Measurements from ENCODE around the gene SAMM50. TPM values are rescaled to one million over a fixed set of nuclear protein-coding genes. Genes with fewer than 3 reads are reported as not detected.

Gene SAMM50
- total RNA-seq, 2 donors from 2014 or later, result 40.7 to 49.5 TPM

DNA sequence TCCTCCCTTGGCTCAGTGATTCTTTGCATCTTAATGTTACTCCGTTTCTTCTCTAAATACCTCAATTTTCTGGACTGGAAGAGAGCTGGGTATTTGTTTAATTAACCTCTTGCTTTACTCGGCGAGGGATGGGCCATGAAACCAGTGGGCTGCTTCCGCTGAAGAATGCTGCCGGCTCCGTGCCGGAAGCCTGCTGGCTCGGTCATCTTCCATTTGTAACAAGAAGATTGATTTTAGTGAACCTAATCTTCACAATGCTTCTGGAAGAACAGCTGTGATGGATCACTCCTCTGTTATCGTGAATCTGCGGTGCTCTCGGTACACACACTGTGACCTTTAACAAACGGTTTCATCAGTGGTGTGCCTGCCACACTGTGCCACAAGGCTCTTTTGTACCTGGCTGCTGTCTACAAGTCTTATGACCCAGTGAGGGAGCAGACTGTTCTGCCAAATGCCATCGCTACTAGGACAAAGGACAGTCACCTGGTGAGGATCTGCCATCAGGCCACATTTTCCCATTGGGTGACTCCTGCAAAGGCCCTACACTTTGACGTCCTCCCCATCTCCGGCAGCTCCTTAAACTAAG, 43.5 kb downstream of the SAMM50 start:
- Histone ChIP-seq H3K9ac (ENCODE audit: low read depth in 2 of 2, low read length in 2 of 2) (no peak overlapping the region), H3K4me1 (no peaks in the 10 kb centered on the region), H3K27me3 (no peaks in the 10 kb centered on the region), H3K36me3 (peaks cover 4% of the 10 kb centered on the region), H3K4me3 (no peak overlapping the region), H3K27ac (no peak overlapping the region), H3K9me3 (no peaks in the 10 kb centered on the region)
- intact Hi-C loops (cut with DNase I), result no loop called here
- DNase-seq, result no peak
- TF ChIP-seq, protein P1, sequence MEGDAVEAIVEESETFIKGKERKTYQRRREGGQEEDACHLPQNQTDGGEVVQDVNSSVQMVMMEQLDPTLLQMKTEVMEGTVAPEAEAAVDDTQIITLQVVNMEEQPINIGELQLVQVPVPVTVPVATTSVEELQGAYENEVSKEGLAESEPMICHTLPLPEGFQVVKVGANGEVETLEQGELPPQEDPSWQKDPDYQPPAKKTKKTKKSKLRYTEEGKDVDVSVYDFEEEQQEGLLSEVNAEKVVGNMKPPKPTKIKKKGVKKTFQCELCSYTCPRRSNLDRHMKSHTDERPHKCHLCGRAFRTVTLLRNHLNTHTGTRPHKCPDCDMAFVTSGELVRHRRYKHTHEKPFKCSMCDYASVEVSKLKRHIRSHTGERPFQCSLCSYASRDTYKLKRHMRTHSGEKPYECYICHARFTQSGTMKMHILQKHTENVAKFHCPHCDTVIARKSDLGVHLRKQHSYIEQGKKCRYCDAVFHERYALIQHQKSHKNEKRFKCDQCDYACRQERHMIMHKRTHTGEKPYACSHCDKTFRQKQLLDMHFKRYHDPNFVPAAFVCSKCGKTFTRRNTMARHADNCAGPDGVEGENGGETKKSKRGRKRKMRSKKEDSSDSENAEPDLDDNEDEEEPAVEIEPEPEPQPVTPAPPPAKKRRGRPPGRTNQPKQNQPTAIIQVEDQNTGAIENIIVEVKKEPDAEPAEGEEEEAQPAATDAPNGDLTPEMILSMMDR (IDR thresholded peaks at IDR 0.05), result no peak

DNA sequence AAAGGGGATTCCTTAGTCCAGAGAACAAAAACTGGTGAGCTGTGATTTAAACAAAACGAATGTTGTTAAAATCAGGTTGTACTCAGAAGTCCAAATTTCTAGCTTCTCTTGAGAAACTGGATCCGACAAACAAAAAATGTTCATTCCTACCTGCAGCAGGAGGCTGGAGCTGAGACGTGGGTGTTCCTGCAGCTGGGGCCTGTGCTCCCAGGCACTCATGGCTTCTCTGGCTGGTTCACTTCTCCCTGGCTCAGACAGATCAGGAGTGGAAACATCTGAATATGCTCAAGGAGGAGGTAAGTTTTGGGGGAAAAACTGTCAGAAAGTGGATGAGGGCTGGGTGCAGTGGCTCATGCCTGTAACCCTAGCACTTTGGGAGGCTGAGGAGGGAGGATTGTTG, 44.1 kb downstream of the SAMM50 start:
- intact Hi-C loops (cut with DNase I), result no loop called here
- TF ChIP-seq, protein P1 (IDR thresholded peaks at IDR 0.05), result no peak
- Histone ChIP-seq H3K4me1 (no peaks in the 10 kb centered on the region), H3K27ac (no peak overlapping the region), H3K36me3 (peaks cover 4% of the 10 kb centered on the region), H3K9ac (ENCODE audit: low read depth in 2 of 2, low read length in 2 of 2) (no peak overlapping the region), H3K4me3 (no peak overlapping the region), H3K27me3 (no peaks in the 10 kb centered on the region), H3K9me3 (no peaks in the 10 kb centered on the region)
- no peak for DNase-seq

DNA sequence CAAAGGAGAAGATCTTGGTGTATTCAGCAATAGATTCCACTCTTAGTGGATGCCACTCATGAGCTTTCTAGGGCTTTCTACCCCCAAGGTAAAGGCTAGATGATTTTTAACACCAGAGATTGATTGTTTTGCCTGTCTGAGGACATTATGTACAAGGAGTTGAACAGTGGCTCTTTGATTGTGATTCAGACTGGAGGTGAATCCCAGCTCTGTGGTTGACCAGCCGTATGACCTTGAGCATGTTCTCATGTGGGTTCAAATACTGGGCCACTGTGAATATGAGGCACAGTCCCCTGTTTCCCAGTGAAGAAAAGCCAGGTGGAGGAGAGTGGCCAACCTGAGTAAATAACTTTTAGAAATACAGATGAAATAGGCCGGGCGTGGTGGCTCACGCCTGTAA, 44.9 kb downstream of the SAMM50 start:
- TF ChIP-seq, protein P1 (IDR thresholded peaks at IDR 0.05), result no peak
- no peak overlapping the region for H3K9ac ChIP-seq (ENCODE audit: low read depth in 2 of 2, low read length in 2 of 2)
- intact Hi-C loops (cut with DNase I), result no loop called here
- H3K9me3 ChIP-seq, result no peaks in the 10 kb centered on the region
- no peaks in the 10 kb centered on the region for H3K4me1 ChIP-seq
- no peak overlapping the region for H3K4me3 ChIP-seq
- no peak overlapping the region for H3K27ac ChIP-seq
- H3K36me3 ChIP-seq, result peaks cover 4% of the 10 kb centered on the region
- H3K27me3 ChIP-seq, result no peaks in the 10 kb centered on the region
- DNase-seq, result no peak

DNA sequence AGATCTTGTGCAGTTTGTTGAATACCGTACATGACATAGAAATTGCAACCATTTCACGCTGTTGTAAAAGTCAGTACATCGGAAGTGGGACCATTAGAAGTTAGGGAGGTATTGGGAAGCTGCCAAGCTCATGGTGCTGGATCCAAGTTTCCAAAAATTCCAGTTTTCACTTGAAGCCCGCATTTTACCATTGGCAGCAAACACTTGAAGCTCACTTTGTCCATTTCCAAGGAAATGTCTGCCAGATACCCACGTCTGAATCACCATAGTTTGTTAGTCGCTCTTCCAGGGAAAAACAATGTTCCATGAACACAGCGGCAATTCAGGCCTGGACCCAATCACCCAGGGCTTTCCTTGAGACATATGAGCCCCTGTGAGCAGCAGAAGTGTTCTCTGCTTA, 46.3 kb downstream of the SAMM50 start:
- H3K27ac ChIP-seq, result no peak overlapping the region
- intact Hi-C loops (cut with DNase I), result no loop called here
- no peak overlapping the region for H3K9ac ChIP-seq (ENCODE audit: low read depth in 2 of 2, low read length in 2 of 2)
- H3K27me3 ChIP-seq, result no peaks in the 10 kb centered on the region
- H3K4me3 ChIP-seq, result no peak overlapping the region
- DNase-seq, result no peak
- peaks cover 4% of the 10 kb centered on the region for H3K36me3 ChIP-seq
- TF ChIP-seq, protein P1 (IDR thresholded peaks at IDR 0.05), result no peak
- no peaks in the 10 kb centered on the region for H3K9me3 ChIP-seq
- no peaks in the 10 kb centered on the region for H3K4me1 ChIP-seq

DNA sequence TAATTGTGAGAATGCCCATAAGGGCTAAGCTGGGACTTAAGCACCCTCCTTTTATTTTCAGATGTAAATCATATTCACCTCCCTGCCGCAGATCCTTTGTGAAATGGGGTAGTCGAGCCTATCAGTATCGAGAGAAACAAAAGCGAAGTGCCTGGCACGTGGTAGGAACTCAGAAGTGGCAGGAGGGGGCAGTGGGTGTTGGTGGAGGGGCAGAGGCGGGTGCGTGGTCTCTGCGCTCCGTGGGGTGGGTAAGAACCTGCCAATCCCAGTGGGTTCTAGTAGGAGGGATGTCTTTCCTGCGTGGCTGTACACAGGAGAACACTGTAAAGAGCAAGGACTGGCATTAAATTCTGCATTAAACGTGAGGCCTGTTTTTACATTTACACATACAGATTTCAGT, 47.1 kb downstream of the SAMM50 start:
- Histone ChIP-seq H3K9ac (ENCODE audit: low read depth in 2 of 2, low read length in 2 of 2) (no peak overlapping the region), H3K4me1 (no peaks in the 10 kb centered on the region), H3K9me3 (no peaks in the 10 kb centered on the region), H3K27ac (no peak overlapping the region), H3K36me3 (no peaks in the 10 kb centered on the region), H3K4me3 (no peak overlapping the region), H3K27me3 (no peaks in the 10 kb centered on the region)
- no peak for DNase-seq
- intact Hi-C loops (cut with DNase I), result no loop called here
- TF ChIP-seq, protein P1 (IDR thresholded peaks at IDR 0.05), result no peak
